Fibroblast of lung (primary cell): Measurements from ENCODE around the gene GFOD2. TPM values are rescaled to one million over a fixed set of nuclear protein-coding genes. Genes with fewer than 3 reads are reported as not detected.
"Not testable (repeated sequence)": the region's sequence is repeated elsewhere in the genome, so short reads cannot be mapped to it uniquely, and the experiment has no call there.

Experiments
- DNase-seq, 2 donors: peaks; one replicate each; pipeline versions ENCODE4 v3.0.0 to v3.0.0-alpha.2; 2010; ENCODE audit warnings: low read depth in 2 of 2
- H2AFZ ChIP-seq: 2 replicates; pipeline ENCODE4 v1.5.1; 2012; ENCODE audit warnings: low read length, control low read depth, inconsistent platforms
- H3K27ac ChIP-seq: 2 replicates; pipeline ENCODE4 v1.5.1; 2011; ENCODE audit warnings: low read length, control low read depth; ENCODE audit not compliant: insufficient read depth
- H3K27me3 ChIP-seq: 2 replicates; pipeline ENCODE4 v1.5.1; 2011; ENCODE audit warnings: mild to moderate bottlenecking, low read length; ENCODE audit not compliant: control insufficient read depth, insufficient read depth
- H3K36me3 ChIP-seq: 2 replicates; pipeline ENCODE4 v1.5.1; 2011; ENCODE audit warnings: low read length; ENCODE audit not compliant: control insufficient read depth, insufficient read depth
- H3K4me1 ChIP-seq: 2 replicates; pipeline ENCODE4 v1.5.1; 2011; ENCODE audit warnings: low read length; ENCODE audit not compliant: control insufficient read depth, insufficient read depth; ENCODE audit errors: extremely low read depth
- H3K4me2 ChIP-seq: 2 replicates; pipeline ENCODE4 v1.5.1; 2011; ENCODE audit warnings: low read length, control low read depth; ENCODE audit not compliant: insufficient read depth; ENCODE audit errors: extremely low read depth
- H3K4me3 ChIP-seq, 4 experiments: fragments of 200-600 bp in 1 of 4; sonication (generic) in 1 of 4; replicated peaks in 1 of 4; 2 replicates each; pipeline ENCODE4 v1.5.1; 2011 to 2016; ENCODE audit warnings: low read length in 4 of 4, low read depth in 3 of 4, mild to moderate bottlenecking in 3 of 4, control low read depth in 2 of 4, inconsistent platforms in 1 of 4, mixed read lengths in 1 of 4; ENCODE audit not compliant: insufficient read depth in 1 of 4; ENCODE audit errors: control extremely low read depth in 1 of 4
- H3K79me2 ChIP-seq: 2 replicates; pipeline ENCODE4 v1.5.1; 2012; ENCODE audit warnings: mild to moderate bottlenecking, low read length, inconsistent platforms; ENCODE audit not compliant: control insufficient read depth, insufficient read depth
- H3K9ac ChIP-seq: 2 replicates; pipeline ENCODE4 v1.5.1; 2011; ENCODE audit warnings: mild to moderate bottlenecking, low read length, control low read depth; ENCODE audit not compliant: insufficient read depth
- H3K9me3 ChIP-seq: 2 replicates; pipeline ENCODE4 v1.5.1; 2012; ENCODE audit warnings: low read depth, low read length; ENCODE audit not compliant: control insufficient read depth, insufficient read depth
- H4K20me1 ChIP-seq: 2 replicates; pipeline ENCODE4 v1.5.1; 2011; ENCODE audit warnings: low read length; ENCODE audit not compliant: control insufficient read depth, insufficient read depth; ENCODE audit errors: extremely low read depth
- CTCF ChIP-seq, 2 donors: IDR thresholded peaks in 1 of 2; conservative IDR thresholded peaks in 1 of 2; 1 replicate in 1 of 2; 2 replicates in 1 of 2; pipeline ENCODE4 v1.5.1; 2011 to 2012; ENCODE audit warnings: low read length in 2 of 2, control low read depth in 1 of 2, inconsistent platforms in 1 of 2, low read depth in 1 of 2, mild to moderate bottlenecking in 1 of 2
- EZH2 ChIP-seq: IDR thresholded peaks from 2 replicates; pipeline ENCODE4 v1.5.1; 2012; ENCODE audit warnings: low read length, control low read depth, mild to moderate bottlenecking; ENCODE audit errors: missing control alignments
- polyA plus RNA-seq, 2 donors: library from polyadenylated mRNA; depleted of rRNA in 1 of 2; stranded (reverse) in 1 of 2; unstranded in 1 of 2; fragments of >200 nt; gene quantifications; 2 replicates each; pipeline ENCODE4 v1.2.1, GENCODE V29; 2011 to 2012; ENCODE audit warnings: missing spikeins in 1 of 2
- total RNA-seq: library from RNA; depleted of rRNA; stranded (reverse); fragments of >200 nt; gene quantifications from 2 replicates; pipeline ENCODE4 v1.2.1, GENCODE V29; 2014

The GFOD2 gene
- total and polyA plus RNA-seq, 2 donors (not counting 1 experiment from before 2014, with no cell fraction given) = 9.2 to 15.2 TPM

- DNase-seq = no peak
Measured at GRCh38 chr16:67758966-67759365, 39.9 kb upstream of the GFOD2 start.

GRCh38 chr16:67758006-67758405 lies 38.9 kb upstream of the GFOD2 start:
- no peaks in the 10 kb centered on the region for H3K9me3 ChIP-seq
- H3K79me2 ChIP-seq = no peaks in the 10 kb centered on the region
- H2AFZ ChIP-seq = no peak overlapping the region
- TF ChIP-seq CTCF (conservative IDR thresholded peaks at IDR 0.05 in 1 of 2, IDR thresholded peaks at IDR 0.05 in 1 of 2; ENCODE audit: low read depth in 1 of 2, low read length in 2 of 2) (no peak), EZH2 (no peak)
- no peak overlapping the region for H3K4me3 ChIP-seq
- H3K4me1 ChIP-seq = no peaks in the 10 kb centered on the region
- H3K36me3 ChIP-seq = no peaks in the 10 kb centered on the region
- H4K20me1 ChIP-seq = no peaks in the 10 kb centered on the region
- H3K9ac ChIP-seq = no peak overlapping the region
- H3K4me2 ChIP-seq = no peak overlapping the region
- no peaks in the 10 kb centered on the region for H3K27me3 ChIP-seq
- DNase-seq = no peak
- H3K27ac ChIP-seq = no peak overlapping the region

More at GRCh38 chr16:67758966-67759365, 39.9 kb upstream of the GFOD2 start:
- Histone ChIP-seq H3K36me3 (no peaks in the 10 kb centered on the region), H3K4me3 (no peak overlapping the region), H2AFZ (no peak overlapping the region), H3K27ac (no peak overlapping the region), H3K9ac (no peak overlapping the region), H3K4me1 (no peaks in the 10 kb centered on the region), H3K79me2 (no peaks in the 10 kb centered on the region), H4K20me1 (no peaks in the 10 kb centered on the region), H3K27me3 (no peaks in the 10 kb centered on the region), H3K4me2 (no peak overlapping the region), H3K9me3 (no peaks in the 10 kb centered on the region)
- TF ChIP-seq CTCF (conservative IDR thresholded peaks at IDR 0.05 in 1 of 2, IDR thresholded peaks at IDR 0.05 in 1 of 2; ENCODE audit: low read depth in 1 of 2, low read length in 2 of 2) (no peak), EZH2 (no peak)

- Histone ChIP-seq H4K20me1 (no peaks in the 10 kb centered on the region), H3K36me3 (no peaks in the 10 kb centered on the region), H3K9ac (no peak overlapping the region), H3K79me2 (no peaks in the 10 kb centered on the region), H3K4me1 (no peaks in the 10 kb centered on the region), H2AFZ (no peak overlapping the region), H3K9me3 (no peaks in the 10 kb centered on the region), H3K27ac (no peak overlapping the region), H3K4me3 (no peak overlapping the region), H3K4me2 (no peak overlapping the region), H3K27me3 (no peaks in the 10 kb centered on the region)
- DNase-seq = no peak
- no peak for TF ChIP-seq CTCF (conservative IDR thresholded peaks at IDR 0.05 in 1 of 2, IDR thresholded peaks at IDR 0.05 in 1 of 2; ENCODE audit: low read depth in 1 of 2, low read length in 2 of 2)
- TF ChIP-seq EZH2 = no peak
Measured at GRCh38 chr16:67752641-67753040, 33.5 kb upstream of the GFOD2 start.

- H2AFZ ChIP-seq, H4K20me1 ChIP-seq, H3K4me3 ChIP-seq, H3K9me3 ChIP-seq, H3K79me2 ChIP-seq, DNase-seq, H3K27me3 ChIP-seq, H3K4me1 ChIP-seq, H3K9ac ChIP-seq, H3K4me2 ChIP-seq, H3K36me3 ChIP-seq, H3K27ac ChIP-seq: not testable (repeated sequence)
Measured at GRCh38 chr16:67751331-67751730, 32.2 kb upstream of the GFOD2 start.
